ACC112 (cell line): Measurements from ENCODE around the gene PCNP.

Source experiments
- H2AFZ ChIP-seq: fragments of 200-600 bp; sonication (generic); one replicate; pipeline ENCODE4 v1.6.0; 2017; ENCODE audit warnings: antibody characterized with exemption, low read length; ENCODE audit not compliant: unreplicated experiment
- H3K27ac ChIP-seq: fragments of 200-600 bp; sonication (generic); 2 replicates; pipeline ENCODE4 v1.5.1; 2014; ENCODE audit warnings: low read depth, mild to moderate bottlenecking, antibody characterized with exemption, low read length, moderate library complexity
- H3K27me3 ChIP-seq: fragments of 200-600 bp; sonication (generic); 2 replicates; pipeline ENCODE4 v1.6.1; 2014; ENCODE audit warnings: mild to moderate bottlenecking, antibody characterized with exemption, low read length, moderate library complexity, mixed read lengths; ENCODE audit not compliant: insufficient read depth
- H3K36me3 ChIP-seq: fragments of 200-600 bp; sonication (generic); 2 replicates; pipeline ENCODE4 v1.6.1; 2016; ENCODE audit warnings: mild to moderate bottlenecking, antibody characterized with exemption, low read length, moderate library complexity, mixed read lengths; ENCODE audit not compliant: insufficient read depth
- H3K4me1 ChIP-seq: fragments of 200-600 bp; sonication (generic); one replicate; pipeline ENCODE4 v1.6.1; 2016; ENCODE audit warnings: low read length, mixed read lengths; ENCODE audit not compliant: insufficient read depth, unreplicated experiment, control insufficient read depth
- H3K4me3 ChIP-seq: fragments of 200-600 bp; sonication (generic); 2 replicates; pipeline ENCODE4 v1.5.1; 2014; ENCODE audit warnings: mild to moderate bottlenecking, low read depth, low read length
- H3K79me2 ChIP-seq: fragments of 200-600 bp; sonication (generic); one replicate; pipeline ENCODE4 v1.6.0; 2016; ENCODE audit warnings: low read length; ENCODE audit not compliant: control insufficient read depth, unreplicated experiment, insufficient read depth

The PCNP gene

GRCh38 chr3:101643009-101643844, 69.2 kb downstream of the PCNP start:
- Histone ChIP-seq H3K27ac (no peak overlapping the region; the same call in 1 of the 2 replicates), H3K27me3 (no peaks in the 10 kb centered on the region), H3K4me1 (peaks cover 14% of the 10 kb centered on the region), H3K36me3 (0 out of 2 replicates have a peak, but pooled peaks cover 4% of the 10 kb centered on the region), H3K79me2 (no peaks in the 10 kb centered on the region), H2AFZ (no peak overlapping the region), H3K4me3 (no peak overlapping the region)
